Natural killer cell (primary cell): ENCODE measurements around the gene TOMM22. TPM values are rescaled to one million over a fixed set of nuclear protein-coding genes. Genes with fewer than 3 reads are reported as not detected.
A peak's percentile ranks its signal among the peaks of the same experiment; 100 is the strongest.

Experiments
- ATAC-seq, 3 donors: fragments of 150-1000 bp in 2 of 3; fragments of 200-7000 bp in 1 of 3; cut with Tn5 transposase; 1 replicate in 1 of 3; 2 replicates in 2 of 3; pipeline ENCODE4 v1.10.0; 2021; ENCODE audit warnings: mild to moderate bottlenecking in 2 of 3, moderate library complexity in 2 of 3
- DNase-seq, 2 donors: peaks; one replicate each; pipeline versions ENCODE4 v3.0.0 to v3.0.0-alpha.2; 2013 to 2021; ENCODE audit warnings: mixed read lengths in 1 of 2
- H3K27ac ChIP-seq: one replicate; pipeline ENCODE4 v1.5.1; 2013; ENCODE audit warnings: mild to moderate bottlenecking, low read length
- H3K27me3 ChIP-seq: one replicate; pipeline ENCODE4 v1.6.1; 2013; ENCODE audit warnings: low read length; ENCODE audit not compliant: control insufficient read depth, insufficient read depth
- H3K36me3 ChIP-seq: one replicate; pipeline ENCODE4 v1.6.1; 2013; ENCODE audit warnings: low read length; ENCODE audit not compliant: control insufficient read depth, insufficient read depth
- H3K4me1 ChIP-seq: one replicate; pipeline ENCODE4 v1.6.1; 2013; ENCODE audit warnings: low read length; ENCODE audit not compliant: control insufficient read depth, insufficient read depth
- H3K4me3 ChIP-seq: one replicate; pipeline ENCODE4 v1.5.1; 2013; ENCODE audit warnings: low read length
- H3K9me3 ChIP-seq: one replicate; pipeline ENCODE4 v1.6.1; 2013; ENCODE audit warnings: low read length; ENCODE audit not compliant: control insufficient read depth, insufficient read depth
- H3K27ac Mint-ChIP-seq, 2 donors: one replicate each; pipeline ENCODE4 v1.8.0; 2022; ENCODE audit warnings: mild to moderate bottlenecking in 2 of 2, mixed read lengths in 2 of 2, moderate library complexity in 1 of 2
- H3K27me3 Mint-ChIP-seq, 2 donors: one replicate each; pipeline ENCODE4 v1.8.0; 2022; ENCODE audit warnings: low read depth in 2 of 2, mixed read lengths in 2 of 2
- H3K36me3 Mint-ChIP-seq: one replicate; pipeline ENCODE4 v1.8.0; 2022; ENCODE audit warnings: mixed read lengths
- H3K4me1 Mint-ChIP-seq, 2 donors: one replicate each; pipeline ENCODE4 v1.8.0; 2022; ENCODE audit warnings: mixed read lengths in 2 of 2
- H3K4me3 Mint-ChIP-seq: one replicate; pipeline ENCODE4 v1.8.0; 2022; ENCODE audit warnings: mild to moderate bottlenecking, moderate library complexity, mixed read lengths
- H3K9me3 Mint-ChIP-seq, 2 donors: one replicate each; pipeline ENCODE4 v1.8.0; 2022; ENCODE audit warnings: mixed read lengths in 2 of 2
- WGBS: methylation state at CpG from one replicate; pipeline ENCODE4 v1.1.7; 2013; ENCODE audit warnings: missing lambda C conversion rate; ENCODE audit not compliant: insufficient coverage; 5-methylcytosine and 5-hydroxymethylcytosine counted together
- intact Hi-C: fragments of 100-400 bp; cut with micrococcal nuclease; formaldehyde crosslinking; loops from one replicate; pipeline ENCODE4 v1.14.2; 2022
- total RNA-seq, 4 donors: library from RNA; stranded (reverse); fragments of 120-200 nt in 1 of 4; gene quantifications; one replicate each; pipeline versions ENCODE4 v1.2.3 to v1.2.4, GENCODE V29; 2013 to 2022
- TF ChIP-seq, protein P1 (sequence below): fragments of 200-600 bp; IDR thresholded peaks from one replicate; pipeline ENCODE4 v1.8.0; 2022; ENCODE audit warnings: antibody characterized with exemption

The TOMM22 gene
- total RNA-seq, 3 donors from 2014 or later (not counting 1 experiment from before 2014, with no cell fraction given), result 45.9 to 50.6 (median 47.5) TPM

DNA sequence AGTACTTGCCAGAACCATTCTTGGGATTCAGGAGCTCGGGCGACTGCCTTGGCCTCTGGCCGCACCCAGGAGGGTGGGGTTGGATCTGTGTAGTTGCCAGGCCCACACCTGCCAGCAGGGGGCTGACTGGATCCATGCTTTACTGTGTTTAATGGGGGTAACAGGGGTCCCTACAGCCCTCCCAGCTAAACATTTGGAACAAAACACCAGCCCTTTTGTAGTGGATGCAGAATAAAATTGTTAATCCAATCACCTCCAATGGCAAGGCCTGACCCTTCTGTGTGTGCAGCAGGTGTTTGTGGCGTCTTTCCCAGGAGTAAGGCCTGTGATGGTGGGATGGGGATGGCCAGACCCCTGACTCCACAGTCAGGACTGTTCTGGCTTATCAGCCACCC is 51.6 kb downstream of the TOMM22 start:
- Mint-ChIP-seq H3K4me1 (peaks cover 27 to 59% of the 10 kb centered on the region in 2 donors), H3K4me3 (peak overlapping the region; percentile 50)
- ATAC-seq, result peak; percentile 56 to 67 (median 61)

DNA sequence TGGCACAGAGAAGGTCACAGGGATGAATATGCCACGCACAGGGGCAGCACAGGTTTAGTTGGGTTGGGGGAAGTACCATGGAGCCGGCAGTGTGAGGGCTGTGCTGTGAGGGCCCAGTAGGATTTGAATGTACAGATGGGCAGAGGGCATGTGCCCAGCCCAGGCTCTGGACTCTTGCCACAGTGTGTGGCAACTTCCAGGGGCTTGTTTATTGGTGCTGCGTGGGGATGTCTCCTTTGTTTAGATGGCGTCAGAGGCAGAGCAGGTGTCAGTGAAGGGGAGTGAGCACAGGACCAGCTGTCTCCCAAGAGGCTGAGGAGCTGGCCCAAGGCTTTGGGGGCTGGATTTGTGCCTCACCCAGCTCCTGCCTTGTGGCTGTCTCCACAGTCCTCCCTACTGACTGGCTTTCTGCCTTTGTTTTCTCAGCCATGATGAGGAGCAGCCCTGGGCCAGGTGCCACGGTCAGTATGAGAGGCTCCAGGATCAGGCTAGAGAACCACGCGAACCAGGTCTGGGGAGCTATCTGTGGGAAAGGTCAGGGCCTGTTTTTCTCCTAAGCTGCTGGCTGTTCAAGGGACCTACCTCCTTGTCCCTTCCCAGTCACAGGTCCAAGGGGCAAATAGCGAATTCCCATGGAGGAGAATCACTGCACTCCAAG is 52.1 kb downstream of the TOMM22 start:
- H3K4me1 Mint-ChIP-seq, result peaks cover 27 to 62% of the 10 kb centered on the region in 2 donors
- intact Hi-C loops, result no loop called here

More for the DNA sequence above, 51.6 kb downstream of the TOMM22 start:
- peak overlapping the region; percentile 83 to 86 for H3K27ac Mint-ChIP-seq
- TF ChIP-seq, protein P1, sequence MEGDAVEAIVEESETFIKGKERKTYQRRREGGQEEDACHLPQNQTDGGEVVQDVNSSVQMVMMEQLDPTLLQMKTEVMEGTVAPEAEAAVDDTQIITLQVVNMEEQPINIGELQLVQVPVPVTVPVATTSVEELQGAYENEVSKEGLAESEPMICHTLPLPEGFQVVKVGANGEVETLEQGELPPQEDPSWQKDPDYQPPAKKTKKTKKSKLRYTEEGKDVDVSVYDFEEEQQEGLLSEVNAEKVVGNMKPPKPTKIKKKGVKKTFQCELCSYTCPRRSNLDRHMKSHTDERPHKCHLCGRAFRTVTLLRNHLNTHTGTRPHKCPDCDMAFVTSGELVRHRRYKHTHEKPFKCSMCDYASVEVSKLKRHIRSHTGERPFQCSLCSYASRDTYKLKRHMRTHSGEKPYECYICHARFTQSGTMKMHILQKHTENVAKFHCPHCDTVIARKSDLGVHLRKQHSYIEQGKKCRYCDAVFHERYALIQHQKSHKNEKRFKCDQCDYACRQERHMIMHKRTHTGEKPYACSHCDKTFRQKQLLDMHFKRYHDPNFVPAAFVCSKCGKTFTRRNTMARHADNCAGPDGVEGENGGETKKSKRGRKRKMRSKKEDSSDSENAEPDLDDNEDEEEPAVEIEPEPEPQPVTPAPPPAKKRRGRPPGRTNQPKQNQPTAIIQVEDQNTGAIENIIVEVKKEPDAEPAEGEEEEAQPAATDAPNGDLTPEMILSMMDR, result peak; percentile 76
- H3K36me3 ChIP-seq, result peaks cover 82% of the 10 kb centered on the region
- no peaks in the 10 kb centered on the region for H3K9me3 Mint-ChIP-seq
- no peaks in the 10 kb centered on the region for H3K27me3 ChIP-seq
- no peaks in the 10 kb centered on the region for H3K9me3 ChIP-seq
- H3K27ac ChIP-seq, result peak overlapping the region; percentile 47
- H3K4me3 ChIP-seq, result no peak overlapping the region
- 38% methylated on average over 3 of the region's 4 CpGs for WGBS
- no peaks in the 10 kb centered on the region for H3K36me3 Mint-ChIP-seq
- DNase-seq, result peak in 1 of 2 donors; percentile 75
- H3K27me3 Mint-ChIP-seq, result no peaks in the 10 kb centered on the region
- H3K4me1 ChIP-seq, result peaks cover 32% of the 10 kb centered on the region
- intact Hi-C loops, result no loop called here

DNA sequence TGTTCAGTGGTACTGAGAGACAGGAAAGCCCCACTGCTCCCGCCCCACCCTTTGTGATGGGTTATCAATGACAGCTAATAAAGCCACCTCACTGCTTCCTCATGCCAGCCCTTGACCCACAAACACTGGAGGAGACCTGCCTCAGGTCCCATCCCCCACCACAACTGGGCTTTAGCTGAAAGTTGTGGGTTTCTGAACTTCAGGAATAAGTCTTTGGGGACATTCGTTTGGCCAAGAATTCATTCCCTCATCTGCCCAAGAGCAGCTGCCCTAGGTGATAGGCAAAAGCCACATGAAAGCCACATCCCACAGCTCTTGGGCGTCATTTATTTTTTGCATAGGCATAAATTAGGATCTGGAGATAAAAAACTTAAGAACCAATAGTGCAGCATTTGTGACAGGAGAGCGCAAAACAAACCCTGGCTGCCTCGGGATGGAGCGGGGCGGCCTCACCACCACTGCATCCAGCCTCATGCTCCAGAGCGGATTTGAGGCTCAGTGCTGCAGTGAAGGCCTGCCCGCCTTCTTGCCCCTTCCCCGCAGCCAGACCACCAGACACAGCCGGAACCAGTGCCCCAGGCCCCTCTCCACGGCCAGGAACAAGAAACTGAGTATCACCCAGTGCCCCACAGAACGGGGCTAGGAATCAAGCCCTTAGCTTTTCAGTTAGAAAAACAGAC is 52.8 kb downstream of the TOMM22 start:
- TF ChIP-seq, protein P1, result no peak

More for the DNA sequence above, 52.1 kb downstream of the TOMM22 start:
- Histone ChIP-seq H3K27me3 (no peaks in the 10 kb centered on the region), H3K9me3 (no peaks in the 10 kb centered on the region), H3K36me3 (peaks cover 82% of the 10 kb centered on the region), H3K27ac (peak overlapping the region; percentile 16), H3K4me3 (no peak overlapping the region), H3K4me1 (peaks cover 37% of the 10 kb centered on the region)
- H3K9me3 Mint-ChIP-seq, result no peaks in the 10 kb centered on the region
- DNase-seq (peak in 1 of 2 donors; percentile 35), ATAC-seq (peak; percentile 5 to 13 (median 7))
- TF ChIP-seq, protein P1, result no peak
- H3K4me3 Mint-ChIP-seq, result no peak overlapping the region
- no peaks in the 10 kb centered on the region for H3K27me3 Mint-ChIP-seq
- WGBS, result 88% methylated on average over 8 of the region's 8 CpGs
- H3K36me3 Mint-ChIP-seq, result no peaks in the 10 kb centered on the region
- peak overlapping the region; percentile 83 to 86 for H3K27ac Mint-ChIP-seq

More for the DNA sequence above, 52.8 kb downstream of the TOMM22 start:
- H3K27me3 Mint-ChIP-seq, result no peaks in the 10 kb centered on the region
- no peaks in the 10 kb centered on the region for H3K36me3 Mint-ChIP-seq
- peak in 1 of 2 donors; percentile 38 for DNase-seq
- peak overlapping the region; percentile 83 to 86 for H3K27ac Mint-ChIP-seq
- H3K4me1 ChIP-seq, result peaks cover 44% of the 10 kb centered on the region
- H3K9me3 ChIP-seq, result no peaks in the 10 kb centered on the region
- H3K4me3 Mint-ChIP-seq, result peak overlapping the region; percentile 15
- H3K36me3 ChIP-seq, result peaks cover 82% of the 10 kb centered on the region
- H3K27ac ChIP-seq, result no peak overlapping the region
- 84% methylated on average over 12 of the region's 13 CpGs for WGBS
- no peak overlapping the region for H3K4me3 ChIP-seq
- intact Hi-C loops, result no loop called here
- H3K27me3 ChIP-seq, result no peaks in the 10 kb centered on the region
- no peak for ATAC-seq
- H3K4me1 Mint-ChIP-seq, result peaks cover 27 to 62% of the 10 kb centered on the region in 2 donors
- no peaks in the 10 kb centered on the region for H3K9me3 Mint-ChIP-seq

Other genes with a start within 250 kb of the TOMM22 start
- gene KCNJ4, start 226.8 kb upstream of the TOMM22 start, total RNA-seq, result not detected
- under 1 TPM in 1 of 3 donors, not detected in 2; 0.25 TPM for gene KDELR3, start 213.9 kb upstream of the TOMM22 start, total RNA-seq
- gene DDX17, start 175.6 kb upstream of the TOMM22 start, total RNA-seq, result 100 to 1,000 TPM; 571 to 752 (median 578) TPM
- 1 to 10 TPM in 1 of 3 donors, under 1 TPM in 2; 0.31 to 1.7 (median 0.63) TPM for gene DMC1, start 111.8 kb upstream of the TOMM22 start, total RNA-seq
- under 1 TPM; 0.07 to 0.29 (median 0.28) TPM for gene FAM227A, start 25.6 kb upstream of the TOMM22 start, total RNA-seq
- gene CBY1, start 25.3 kb upstream of the TOMM22 start, total RNA-seq, result 10 to 100 TPM in 2 of 3 donors, 1 to 10 TPM in 1; 8.2 to 10.9 (median 10.8) TPM
- gene JOSD1, start 19.0 kb downstream of the TOMM22 start, total RNA-seq, result 100 to 1,000 TPM; 123 to 165 (median 128) TPM
- gene GTPBP1, start 24.0 kb downstream of the TOMM22 start, total RNA-seq, result 100 to 1,000 TPM; 236 to 259 (median 249) TPM
- 1,000 to 10,000 TPM in 1 of 3 donors, 100 to 1,000 TPM in 2; 882 to 1,056 (median 886) TPM for gene SUN2, start 74.0 kb downstream of the TOMM22 start, total RNA-seq
- gene DNAL4, start 112.2 kb downstream of the TOMM22 start, total RNA-seq, result 1 to 10 TPM; 5.4 to 9.8 (median 6.2) TPM
- 1 to 10 TPM; 4.8 to 8.2 (median 6.1) TPM for gene NPTXR, start 162.1 kb downstream of the TOMM22 start, total RNA-seq
- 10 to 100 TPM; 68.0 to 81.5 (median 75.7) TPM for gene CBX6, start 190.3 kb downstream of the TOMM22 start, total RNA-seq